Left lung (tissue), 10 donors: ENCODE data around the gene CTNNA1. TPM values are rescaled to one million over a fixed set of nuclear protein-coding genes. Genes with fewer than 3 reads are reported as not detected.
"Not testable (repeated sequence)": the region's sequence is repeated elsewhere in the genome, so short reads cannot be mapped to it uniquely, and the experiment has no call there.

Experiments
- ATAC-seq: fragments of 200-7000 bp; cut with Tn5 transposase; one replicate; pipeline ENCODE4 v1.9.1; 2020; ENCODE audit warnings: moderate library complexity
- DNase-seq, 4 donors: peaks; one replicate each; pipeline ENCODE4 v3.0.0-alpha.2; 2013 to 2020
- H3K27ac ChIP-seq, 2 donors: fragments of 200-600 bp; sonication (generic) in 1 of 2; one replicate each; pipeline versions ENCODE4 v1.5.0 to v1.8.0; 2020 to 2021
- H3K27me3 ChIP-seq, 2 donors: fragments of 200-600 bp; sonication (generic) in 1 of 2; one replicate each; pipeline versions ENCODE4 v1.5.0 to v1.8.0; 2020 to 2021
- H3K36me3 ChIP-seq, 2 donors: fragments of 200-600 bp; sonication (generic) in 1 of 2; one replicate each; pipeline versions ENCODE4 v1.5.0 to v1.8.0; 2020 to 2021
- H3K4me1 ChIP-seq, 2 donors: fragments of 200-600 bp; one replicate each; pipeline ENCODE4 v1.8.0; 2021
- H3K4me3 ChIP-seq, 2 donors: fragments of 200-600 bp; sonication (generic) in 1 of 2; one replicate each; pipeline versions ENCODE4 v1.5.0 to v1.8.0; 2020 to 2021; ENCODE audit warnings: mild to moderate bottlenecking in 1 of 2
- H3K9me3 ChIP-seq, 2 donors: fragments of 200-600 bp; sonication (generic) in 1 of 2; one replicate each; pipeline versions ENCODE4 v1.5.0 to v1.8.0; 2020 to 2021
- intact Hi-C, 2 donors: fragments of 100-400 bp; cut with DNase I; formaldehyde crosslinking; loops; one replicate each; pipeline versions ENCODE4 v1.11.2 to v1.14.2; 2022
- polyA plus RNA-seq, 6 donors: library from polyadenylated mRNA; unstranded; fragments of 120-200 nt; gene quantifications; one replicate each; pipeline ENCODE4 v1.2.1, GENCODE V29; 2013; ENCODE audit not compliant: insufficient read length in 6 of 6
- total RNA-seq, 2 donors: library from RNA; stranded (reverse); fragmentation: NEBNext Ultra II Directional; extraction: Animal tissue kit (Norgen Biotek cat#: 25700); gene quantifications; one replicate each; pipeline ENCODE4 v1.2.1, GENCODE V29; 2021
- TF ChIP-seq, protein P1 (sequence below), 2 donors: fragments of 200-600 bp; sonication (generic) in 1 of 2; IDR thresholded peaks; one replicate each; pipeline versions ENCODE4 v1.5.0 to v1.8.0; 2021; ENCODE audit warnings: antibody characterized with exemption in 2 of 2
- donor health status: DM: no; HTN: yes; CAD: no.
- donor health status: DM: no; HTN: no; CAD: no.

CTNNA1 gene
- total and polyA plus RNA-seq, 8 donors = 309 to 443 (median 366) TPM

DNA sequence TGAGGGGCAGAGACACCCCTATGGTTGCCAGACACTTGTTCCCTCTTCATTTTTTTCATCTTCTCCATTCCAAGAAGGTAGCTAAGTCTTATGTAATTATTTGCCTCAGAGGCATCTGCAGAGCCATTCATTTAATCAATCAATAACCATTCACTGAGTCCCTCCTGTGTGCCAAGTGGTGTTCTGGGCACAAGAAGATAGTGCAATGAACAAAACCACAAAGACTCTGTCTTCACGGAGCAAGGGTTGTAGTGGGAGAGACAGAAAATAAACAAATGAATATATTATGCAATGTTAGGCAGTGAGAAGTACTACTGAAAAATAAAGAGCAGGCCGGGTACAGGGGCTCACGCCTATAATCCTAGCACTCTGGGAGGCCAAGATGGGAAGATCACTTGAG, 41.4 kb upstream of the CTNNA1 start:
- no peaks in the 10 kb centered on the region for H3K4me1 ChIP-seq
- H3K27me3 ChIP-seq = no peaks in the 10 kb centered on the region
- no peak for DNase-seq
- H3K36me3 ChIP-seq = no peaks in the 10 kb centered on the region
- intact Hi-C loops = no loop called here
- TF ChIP-seq, protein P1, sequence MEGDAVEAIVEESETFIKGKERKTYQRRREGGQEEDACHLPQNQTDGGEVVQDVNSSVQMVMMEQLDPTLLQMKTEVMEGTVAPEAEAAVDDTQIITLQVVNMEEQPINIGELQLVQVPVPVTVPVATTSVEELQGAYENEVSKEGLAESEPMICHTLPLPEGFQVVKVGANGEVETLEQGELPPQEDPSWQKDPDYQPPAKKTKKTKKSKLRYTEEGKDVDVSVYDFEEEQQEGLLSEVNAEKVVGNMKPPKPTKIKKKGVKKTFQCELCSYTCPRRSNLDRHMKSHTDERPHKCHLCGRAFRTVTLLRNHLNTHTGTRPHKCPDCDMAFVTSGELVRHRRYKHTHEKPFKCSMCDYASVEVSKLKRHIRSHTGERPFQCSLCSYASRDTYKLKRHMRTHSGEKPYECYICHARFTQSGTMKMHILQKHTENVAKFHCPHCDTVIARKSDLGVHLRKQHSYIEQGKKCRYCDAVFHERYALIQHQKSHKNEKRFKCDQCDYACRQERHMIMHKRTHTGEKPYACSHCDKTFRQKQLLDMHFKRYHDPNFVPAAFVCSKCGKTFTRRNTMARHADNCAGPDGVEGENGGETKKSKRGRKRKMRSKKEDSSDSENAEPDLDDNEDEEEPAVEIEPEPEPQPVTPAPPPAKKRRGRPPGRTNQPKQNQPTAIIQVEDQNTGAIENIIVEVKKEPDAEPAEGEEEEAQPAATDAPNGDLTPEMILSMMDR (IDR thresholded peaks at IDR 0.05) = no peak
- no peaks in the 10 kb centered on the region for H3K9me3 ChIP-seq
- H3K4me3 ChIP-seq = no peak overlapping the region
- ATAC-seq = no peak
- no peak overlapping the region for H3K27ac ChIP-seq

DNA sequence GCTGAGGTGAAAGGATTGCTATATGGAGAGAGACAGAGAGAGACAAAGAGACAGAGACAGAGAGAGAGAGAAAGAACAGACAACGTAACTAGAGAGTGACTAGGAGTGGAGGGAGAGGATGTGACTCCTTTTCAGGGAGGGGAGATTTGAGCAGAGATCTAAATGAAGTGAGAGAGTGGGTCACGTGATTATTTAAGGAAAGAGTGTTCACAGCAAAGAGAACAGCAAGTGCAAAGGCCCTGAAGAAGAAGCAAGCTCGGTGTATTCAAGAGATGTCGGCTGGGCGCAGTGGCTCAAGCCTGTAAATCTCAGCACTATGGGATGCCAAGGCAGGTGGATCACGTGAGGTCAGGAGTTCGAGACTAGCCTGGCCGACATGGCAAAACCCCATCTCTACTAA, 40.9 kb upstream of the CTNNA1 start:
- intact Hi-C loops = no loop called here
- DNase-seq (no peak), ATAC-seq (no peak)
- Histone ChIP-seq H3K36me3 (no peaks in the 10 kb centered on the region), H3K27me3 (no peaks in the 10 kb centered on the region), H3K9me3 (no peaks in the 10 kb centered on the region), H3K27ac (no peak overlapping the region), H3K4me1 (no peaks in the 10 kb centered on the region), H3K4me3 (no peak overlapping the region)
- TF ChIP-seq, protein P1 (IDR thresholded peaks at IDR 0.05) = no peak

DNA sequence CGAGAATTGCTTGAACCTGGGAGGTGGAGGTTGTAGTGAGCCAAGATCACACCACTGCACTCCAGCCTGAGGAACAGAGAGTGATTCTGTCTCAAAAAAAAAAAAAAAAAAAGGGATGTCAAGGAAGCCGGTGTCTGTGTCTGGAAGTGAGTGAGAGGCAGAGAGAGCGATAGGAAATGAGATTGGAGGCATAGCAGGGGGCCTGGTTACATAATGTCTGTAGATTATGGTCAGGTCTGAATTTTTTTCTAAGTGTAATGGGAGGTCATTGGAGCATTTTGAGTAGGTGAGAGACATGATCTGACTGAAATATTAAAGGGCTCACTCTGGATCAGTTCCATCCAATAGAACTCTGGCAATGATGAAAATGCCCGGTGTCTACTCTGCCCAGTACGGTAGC, 40.4 kb upstream of the CTNNA1 start:
- intact Hi-C loops = no loop called here
- TF ChIP-seq, protein P1 (IDR thresholded peaks at IDR 0.05) = no peak
- ATAC-seq = no peak

DNA sequence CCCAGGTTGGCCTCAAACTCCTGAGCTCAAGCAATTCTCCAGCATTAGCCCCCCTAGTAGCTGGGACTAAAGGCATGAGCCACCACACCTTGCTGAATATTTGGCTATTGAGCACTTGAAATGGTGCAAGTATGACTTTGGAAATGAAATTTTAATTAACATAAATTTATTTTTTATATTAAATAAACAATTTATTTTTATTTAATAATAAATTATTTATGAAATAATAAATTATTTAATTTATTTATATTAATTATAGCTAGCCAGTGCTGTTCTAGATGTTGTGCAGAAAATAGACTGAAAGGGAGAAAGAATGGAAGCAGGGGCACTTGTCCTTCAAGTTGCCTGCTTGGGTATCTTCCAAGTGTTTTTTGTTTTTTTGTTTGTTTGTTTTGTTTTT, 40.0 kb upstream of the CTNNA1 start:
- H3K9me3 ChIP-seq = no peaks in the 10 kb centered on the region
- H3K36me3 ChIP-seq = no peaks in the 10 kb centered on the region
- no peak overlapping the region for H3K4me3 ChIP-seq
- H3K27me3 ChIP-seq = no peaks in the 10 kb centered on the region
- TF ChIP-seq, protein P1 (IDR thresholded peaks at IDR 0.05) = no peak
- no peak overlapping the region for H3K27ac ChIP-seq
- intact Hi-C loops = no loop called here
- no peak for ATAC-seq
- no peaks in the 10 kb centered on the region for H3K4me1 ChIP-seq
- no peak for DNase-seq

More for the DNA sequence above, 40.4 kb upstream of the CTNNA1 start:
- Histone ChIP-seq H3K27me3 (no peaks in the 10 kb centered on the region), H3K9me3 (no peaks in the 10 kb centered on the region), H3K4me1 (no peaks in the 10 kb centered on the region), H3K4me3 (no peak overlapping the region), H3K36me3 (no peaks in the 10 kb centered on the region), H3K27ac (no peak overlapping the region)
- DNase-seq = no peak

DNA sequence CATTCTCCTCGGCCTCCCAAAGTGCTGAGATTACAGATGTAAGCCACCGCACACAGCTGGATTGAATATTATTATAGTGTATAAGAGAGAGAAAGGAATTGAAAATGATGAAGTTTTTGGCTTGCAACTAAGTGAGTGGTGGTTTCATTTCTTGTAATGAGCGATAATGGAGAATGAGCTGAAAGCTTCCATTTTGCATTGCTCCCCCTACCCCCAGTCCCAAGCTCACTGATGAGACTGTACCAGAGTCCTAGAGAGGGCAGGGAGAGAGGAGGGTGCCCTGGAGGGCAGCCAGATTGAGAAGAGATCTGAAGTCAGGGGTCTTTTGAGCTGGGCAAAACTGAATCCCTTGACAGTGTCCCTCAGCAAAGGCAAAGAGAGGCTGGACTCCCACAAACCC, 38.5 kb upstream of the CTNNA1 start:
- no peak for DNase-seq
- H3K27me3 ChIP-seq = no peaks in the 10 kb centered on the region
- H3K4me3 ChIP-seq = no peak overlapping the region
- no peaks in the 10 kb centered on the region for H3K4me1 ChIP-seq
- H3K9me3 ChIP-seq = no peaks in the 10 kb centered on the region
- no peak for ATAC-seq
- TF ChIP-seq, protein P1 (IDR thresholded peaks at IDR 0.05) = no peak
- H3K36me3 ChIP-seq = no peaks in the 10 kb centered on the region
- no peak overlapping the region for H3K27ac ChIP-seq
- intact Hi-C loops = no loop called here

DNA sequence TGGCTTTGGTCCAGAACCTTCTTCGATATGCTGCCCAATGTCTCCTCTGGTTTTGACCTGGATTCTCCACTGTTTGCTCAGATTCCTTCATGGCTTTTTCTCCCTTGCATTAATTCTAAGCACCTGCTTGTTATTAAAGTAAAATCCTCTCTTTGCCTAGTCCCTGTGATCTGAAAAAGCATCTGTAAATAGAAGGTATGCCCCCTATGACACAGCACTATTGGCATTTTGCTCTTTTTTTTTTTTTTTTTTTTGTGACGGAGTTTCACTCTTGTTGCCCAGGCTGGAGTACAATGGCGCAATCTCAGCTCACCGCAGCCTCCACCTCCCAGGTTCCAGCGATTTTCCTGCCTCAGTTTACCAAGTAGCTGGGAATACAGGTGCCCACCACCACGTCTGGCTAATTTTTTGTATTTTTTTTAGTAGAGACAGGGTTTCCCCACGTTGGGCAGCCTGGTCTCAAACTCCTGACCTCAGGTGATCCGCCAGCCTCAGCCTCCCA, 37.2 kb upstream of the CTNNA1 start:
- H3K4me1 ChIP-seq, H3K27ac ChIP-seq, H3K9me3 ChIP-seq, ATAC-seq, H3K27me3 ChIP-seq, DNase-seq, H3K36me3 ChIP-seq, H3K4me3 ChIP-seq, intact Hi-C loops: not testable (repeated sequence)
